Stimulated activated CD4-positive, alpha-beta T cell treated with anti-CD3 and anti-CD28 coated beads, Interleukin-4, amount 100 ng/mL, for 48 hours (primary cell): ENCODE measurements around the gene ZNF19.

Source experiments
- DNase-seq, 2 donors: peaks; one replicate each; pipeline ENCODE4 v3.0.0-alpha.2; 2020; ENCODE audit warnings: low read depth in 2 of 2

Gene ZNF19

DNA sequence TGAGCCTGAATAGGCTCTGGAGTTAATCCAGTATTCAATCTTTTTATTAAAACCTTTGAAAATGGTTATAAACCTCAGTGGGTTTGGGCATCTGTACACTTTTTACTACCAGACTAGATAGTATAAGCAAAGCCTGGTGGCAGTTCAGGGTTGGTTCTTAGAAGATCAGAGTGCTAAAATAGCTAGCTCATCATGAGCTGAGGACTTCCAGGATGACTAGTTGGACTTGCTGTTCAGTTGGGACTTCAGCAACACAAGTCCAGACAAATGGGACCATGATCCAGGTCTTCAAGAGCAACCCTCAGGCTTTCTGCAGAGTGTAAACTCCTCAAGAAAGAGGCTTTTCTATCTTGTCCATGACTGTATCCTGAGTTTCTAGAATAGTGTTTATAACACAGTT is 1.2 kb upstream of the ZNF19 start:
- no peak for DNase-seq

DNA sequence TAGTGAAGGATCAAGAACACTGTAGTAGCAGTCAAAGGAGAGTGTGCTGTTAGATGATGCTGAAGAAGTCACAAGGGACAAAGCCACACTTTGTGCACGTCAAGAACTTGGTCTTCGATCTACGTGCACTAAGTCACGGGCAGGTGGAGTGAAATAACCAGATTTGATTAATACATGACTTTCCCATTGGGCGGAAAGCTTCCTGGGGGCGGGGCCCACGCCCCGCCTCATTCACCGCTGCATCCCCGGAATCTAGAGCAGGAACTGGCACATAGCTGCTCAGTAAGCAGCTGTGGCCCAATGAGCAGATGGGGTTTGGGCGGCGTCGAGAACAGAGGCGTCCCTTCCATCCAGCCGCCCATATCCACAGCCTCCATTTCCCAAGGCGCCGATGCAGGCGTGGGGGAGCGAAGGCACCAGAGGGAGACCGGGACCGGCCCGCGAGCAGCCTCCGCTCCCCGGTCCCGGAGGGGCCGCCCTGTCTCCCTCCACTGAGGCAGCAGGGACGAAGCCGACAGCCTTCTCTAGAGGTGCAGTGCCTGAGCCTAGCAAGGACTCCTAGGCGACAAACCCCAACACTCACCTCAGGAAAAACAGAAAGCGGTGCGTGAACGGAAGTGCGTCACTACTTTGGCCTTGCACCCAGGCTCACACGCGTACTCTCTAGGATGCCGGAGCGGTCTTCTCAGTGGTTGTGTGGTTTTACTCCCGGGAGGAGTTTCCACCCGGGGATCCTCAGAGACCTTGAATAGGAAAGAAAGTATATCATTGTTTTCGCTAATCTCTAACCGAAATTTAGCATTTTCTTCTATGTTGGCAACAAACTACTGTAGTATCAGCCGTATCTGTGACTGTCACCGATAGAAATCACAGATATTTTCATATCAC is 4.9 kb downstream of the ZNF19 start:
- peak; percentile 51 to 74 for DNase-seq

DNA sequence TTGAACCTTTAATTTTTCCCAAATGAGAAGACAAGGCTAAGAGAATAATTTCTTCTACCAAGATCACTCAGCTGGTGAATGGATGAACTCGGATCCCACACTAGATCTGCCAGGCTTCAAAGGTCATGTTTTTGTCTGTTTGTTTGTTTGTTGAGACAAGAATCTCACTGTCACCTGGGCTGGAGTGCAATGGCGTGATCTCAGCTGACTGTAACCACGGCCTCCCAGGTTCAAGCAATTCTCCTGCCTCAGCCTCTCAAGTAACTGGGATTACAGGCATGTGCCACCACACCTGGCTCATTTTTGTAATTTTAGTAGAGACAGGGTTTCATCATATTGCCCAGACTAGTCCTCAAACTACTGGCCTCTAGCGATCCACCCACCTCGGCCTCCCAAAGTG is 6.6 kb downstream of the ZNF19 start:
- DNase-seq = no peak

DNA sequence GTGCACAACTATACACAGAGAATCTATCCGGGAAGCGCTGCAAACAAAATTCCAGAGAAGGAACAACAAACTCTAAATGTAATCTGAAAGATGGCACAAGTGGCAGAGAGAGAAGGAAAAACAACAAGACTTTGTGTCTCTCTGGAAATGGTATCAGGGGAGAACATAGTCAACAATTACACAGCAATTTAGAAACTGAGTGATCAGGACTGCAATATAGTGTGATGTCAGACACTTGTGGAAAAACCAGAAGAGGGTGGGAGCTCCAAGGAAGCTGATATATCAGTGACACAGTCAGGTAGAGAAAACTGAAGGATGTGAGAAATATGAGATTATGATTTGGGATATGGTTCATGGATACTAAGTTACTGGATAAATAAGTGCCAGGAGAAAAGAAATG is 8.2 kb downstream of the ZNF19 start:
- DNase-seq = no peak

DNA sequence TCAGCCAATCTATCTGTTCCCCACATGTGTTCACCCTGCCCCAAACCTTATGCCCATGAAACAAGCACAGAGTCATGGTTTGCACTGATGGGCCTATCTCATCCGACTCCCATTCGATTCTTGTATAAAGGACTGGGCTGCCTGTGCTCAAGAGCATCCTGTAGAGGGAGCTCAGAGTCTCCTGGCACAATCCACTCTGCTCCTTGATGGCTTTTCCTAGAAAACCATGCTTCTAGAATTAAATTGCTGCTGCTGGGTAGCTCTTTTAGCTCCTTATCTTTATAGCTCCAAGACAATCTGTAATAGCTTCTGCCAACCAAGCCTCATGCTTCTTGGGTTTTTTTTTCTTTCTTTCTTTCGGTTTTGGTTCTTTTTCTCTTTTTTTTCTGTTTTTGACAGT is 9.7 kb downstream of the ZNF19 start:
- no peak for DNase-seq

GRCh38 chr16:71476457-71477124 is 12.5 kb downstream of the ZNF19 start:
- no peak for DNase-seq

- DNase-seq = no peak
Observed at GRCh38 chr16:71474864-71475263, 14.3 kb downstream of the ZNF19 start.

DNA sequence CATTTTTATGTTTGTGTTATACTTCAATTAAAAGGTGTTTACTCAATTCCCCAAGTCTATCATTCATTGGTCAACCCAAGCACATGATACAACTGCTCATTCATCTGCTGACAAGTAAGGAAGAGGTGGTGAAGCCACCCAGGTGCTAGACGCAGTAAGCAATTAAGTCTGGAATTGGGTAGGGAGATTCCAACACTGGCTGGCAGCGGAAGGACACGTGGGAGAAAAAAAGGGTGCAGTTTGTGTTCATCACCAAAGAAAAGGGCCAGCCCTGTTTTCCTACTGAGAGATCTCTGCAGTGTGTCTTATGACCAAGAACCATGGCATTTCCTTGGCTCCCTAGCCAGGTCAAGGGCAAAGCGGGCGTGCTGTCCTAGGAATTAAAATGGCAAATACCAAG is 15.2 kb downstream of the ZNF19 start:
- no peak for DNase-seq

DNA sequence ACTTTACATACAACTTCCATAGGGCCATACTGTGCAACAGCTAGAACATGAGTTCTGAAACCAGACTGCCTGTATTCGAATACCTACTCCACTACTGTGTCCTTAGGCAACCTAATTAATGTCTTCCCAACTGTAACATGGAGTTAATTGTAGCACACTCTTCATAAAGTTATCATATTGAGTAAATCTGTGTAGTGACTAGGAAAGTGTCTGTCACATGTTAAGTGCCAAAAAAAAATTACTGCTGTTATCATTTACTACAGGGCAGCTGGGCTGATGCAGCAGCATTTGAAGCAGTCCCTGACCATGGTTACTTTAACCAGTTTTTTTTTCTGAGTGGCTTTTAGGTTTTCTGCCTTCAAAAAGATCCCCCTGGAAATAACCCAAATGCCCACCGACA is 16.2 kb downstream of the ZNF19 start:
- DNase-seq = no peak

DNA sequence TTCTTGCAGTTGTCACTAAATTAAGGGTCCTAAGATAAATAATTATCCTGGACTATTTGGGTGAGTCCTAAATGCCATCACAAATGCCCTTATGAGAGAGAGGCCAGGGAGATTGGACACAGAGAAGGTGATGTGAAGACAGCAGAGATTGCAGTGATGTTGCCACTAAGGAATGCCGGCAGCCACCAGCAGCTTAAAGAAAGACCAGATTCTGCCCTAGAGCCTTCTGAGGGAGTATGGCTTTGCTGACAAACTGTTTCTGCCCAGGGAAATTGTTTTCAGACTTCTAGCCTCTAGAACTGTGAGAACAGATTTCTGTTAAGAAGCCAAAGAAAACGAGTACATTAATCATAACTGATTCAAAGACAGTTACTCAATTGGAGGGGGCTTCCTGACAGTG is 17.1 kb downstream of the ZNF19 start:
- DNase-seq = no peak

GRCh38 chr16:71467810-71468209 is 21.3 kb downstream of the ZNF19 start:
- DNase-seq = peak; percentile 9 to 25

DNA sequence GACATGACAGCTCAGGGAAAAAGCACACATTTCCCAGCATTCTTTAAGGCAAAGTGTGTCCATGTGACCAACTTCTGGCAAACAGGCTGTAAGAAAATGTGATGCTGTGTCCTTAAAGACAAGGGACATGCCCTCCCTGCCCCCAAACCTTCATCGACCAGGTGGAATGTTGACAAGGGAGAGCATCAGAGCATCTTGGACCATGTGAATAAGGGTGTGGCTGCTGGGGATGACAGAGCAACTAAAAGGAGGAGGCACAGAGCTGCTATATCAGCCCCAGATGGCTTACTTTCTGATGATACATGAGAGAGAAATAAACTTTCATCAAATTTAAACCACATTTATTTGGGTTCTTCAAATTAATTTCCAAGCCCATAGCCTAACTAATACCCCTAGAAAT is 24.9 kb downstream of the ZNF19 start:
- DNase-seq = no peak

GRCh38 chr16:71461686-71462648 is 27.2 kb downstream of the ZNF19 start, which contains the start of gene ZNF23:
TSS of gene ZNF23 (minus strand) at chr16:71462247. CDS start at chr16:71456796, 5,451 bp downstream.
- DNase-seq = peak; percentile 69 to 73

GRCh38 chr16:71460941-71461340 is 28.2 kb downstream of the ZNF19 start:
- DNase-seq = no peak

- no peak for DNase-seq
Observed at GRCh38 chr16:71460236-71460635, 28.9 kb downstream of the ZNF19 start.

GRCh38 chr16:71459510-71459909 is 29.6 kb downstream of the ZNF19 start:
- no peak for DNase-seq

- DNase-seq = no peak
Observed at GRCh38 chr16:71456801-71457200, 32.3 kb downstream of the ZNF19 start.

- DNase-seq = no peak
Observed at GRCh38 chr16:71453036-71453435, 36.1 kb downstream of the ZNF19 start.

- no peak for DNase-seq
Observed at GRCh38 chr16:71449020-71449419, 40.1 kb downstream of the ZNF19 start.

DNA sequence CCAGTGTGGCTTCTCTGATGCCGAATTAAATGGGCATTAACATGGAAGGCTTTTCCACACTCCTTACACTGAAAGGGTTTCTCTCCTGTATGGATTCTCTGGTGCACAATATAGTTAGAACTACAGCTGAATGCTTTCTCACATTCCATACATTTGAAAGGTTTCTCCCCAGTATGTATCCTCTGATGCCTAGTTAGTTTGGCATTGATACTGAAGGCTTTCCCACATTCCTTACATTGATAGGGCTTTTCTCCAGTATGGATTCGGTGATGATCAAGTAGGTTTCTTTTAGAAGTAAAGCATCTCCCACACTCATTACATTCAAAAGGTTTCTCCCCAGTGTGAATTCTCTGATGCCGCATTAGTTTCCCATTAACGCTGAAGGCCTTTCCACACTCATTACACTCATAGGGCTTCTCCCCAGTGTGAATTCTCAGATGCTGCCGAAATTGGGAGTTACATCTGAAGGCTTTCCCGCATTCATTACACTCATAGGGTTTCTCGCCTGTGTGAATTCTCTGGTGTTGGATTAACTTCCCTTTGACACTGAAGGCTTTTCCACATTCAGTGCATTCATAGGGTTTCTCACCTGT is 40.8 kb downstream of the ZNF19 start:
- DNase-seq = no peak

DNA sequence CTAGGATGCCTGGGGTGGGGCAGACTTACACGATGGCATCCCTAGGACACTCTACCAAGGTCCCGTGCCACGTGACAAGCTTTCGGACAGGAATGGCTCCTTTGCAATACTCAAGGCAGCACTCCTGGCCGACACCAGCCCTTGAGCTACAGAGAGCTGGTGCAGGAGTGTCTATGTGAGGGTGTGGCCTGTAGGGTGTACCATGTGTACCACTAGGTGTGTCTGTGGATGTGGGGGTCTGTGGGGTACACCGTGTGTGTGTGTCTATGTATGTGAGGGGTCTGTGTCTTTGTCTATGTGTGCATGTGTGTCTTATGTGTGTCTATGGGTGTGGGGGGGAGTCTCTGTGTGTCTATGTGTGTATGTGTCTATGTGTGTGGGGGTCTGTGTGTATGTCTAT is 45.4 kb downstream of the ZNF19 start:
- DNase-seq = no peak

DNA sequence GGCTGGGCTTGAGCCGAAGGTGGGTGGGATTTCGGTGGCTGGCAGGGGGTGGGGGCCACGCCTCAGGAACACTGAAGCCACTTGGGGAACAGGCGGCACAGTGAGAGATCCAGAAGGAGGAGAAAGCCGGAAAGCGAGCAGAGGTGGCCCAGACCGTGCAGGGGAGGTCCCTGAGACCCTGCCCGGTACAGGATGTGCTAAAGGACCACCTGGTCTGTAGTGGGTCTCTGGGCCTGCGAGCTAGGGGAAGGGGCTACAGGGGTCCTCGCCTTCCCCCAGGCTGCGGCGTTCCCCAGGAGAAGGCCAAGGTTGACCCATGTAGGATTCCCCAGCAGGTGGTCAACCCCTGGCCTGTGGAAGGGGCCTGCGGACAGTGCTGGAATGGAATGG is 47.1 kb downstream of the ZNF19 start, which contains the start of gene TLE7:
TLE7 (minus strand) TSS at position 4 of the 390 bp plus-strand sequence. CDS start 8,730 bp downstream, outside the sequence.
- DNase-seq = no peak
